ENCODE data around the gene TACC2.
"Not testable (repeated sequence)": the region's sequence is repeated elsewhere in the genome, so short reads cannot be mapped to it uniquely, and the experiment has no call there.

TACC2 gene, protein sequence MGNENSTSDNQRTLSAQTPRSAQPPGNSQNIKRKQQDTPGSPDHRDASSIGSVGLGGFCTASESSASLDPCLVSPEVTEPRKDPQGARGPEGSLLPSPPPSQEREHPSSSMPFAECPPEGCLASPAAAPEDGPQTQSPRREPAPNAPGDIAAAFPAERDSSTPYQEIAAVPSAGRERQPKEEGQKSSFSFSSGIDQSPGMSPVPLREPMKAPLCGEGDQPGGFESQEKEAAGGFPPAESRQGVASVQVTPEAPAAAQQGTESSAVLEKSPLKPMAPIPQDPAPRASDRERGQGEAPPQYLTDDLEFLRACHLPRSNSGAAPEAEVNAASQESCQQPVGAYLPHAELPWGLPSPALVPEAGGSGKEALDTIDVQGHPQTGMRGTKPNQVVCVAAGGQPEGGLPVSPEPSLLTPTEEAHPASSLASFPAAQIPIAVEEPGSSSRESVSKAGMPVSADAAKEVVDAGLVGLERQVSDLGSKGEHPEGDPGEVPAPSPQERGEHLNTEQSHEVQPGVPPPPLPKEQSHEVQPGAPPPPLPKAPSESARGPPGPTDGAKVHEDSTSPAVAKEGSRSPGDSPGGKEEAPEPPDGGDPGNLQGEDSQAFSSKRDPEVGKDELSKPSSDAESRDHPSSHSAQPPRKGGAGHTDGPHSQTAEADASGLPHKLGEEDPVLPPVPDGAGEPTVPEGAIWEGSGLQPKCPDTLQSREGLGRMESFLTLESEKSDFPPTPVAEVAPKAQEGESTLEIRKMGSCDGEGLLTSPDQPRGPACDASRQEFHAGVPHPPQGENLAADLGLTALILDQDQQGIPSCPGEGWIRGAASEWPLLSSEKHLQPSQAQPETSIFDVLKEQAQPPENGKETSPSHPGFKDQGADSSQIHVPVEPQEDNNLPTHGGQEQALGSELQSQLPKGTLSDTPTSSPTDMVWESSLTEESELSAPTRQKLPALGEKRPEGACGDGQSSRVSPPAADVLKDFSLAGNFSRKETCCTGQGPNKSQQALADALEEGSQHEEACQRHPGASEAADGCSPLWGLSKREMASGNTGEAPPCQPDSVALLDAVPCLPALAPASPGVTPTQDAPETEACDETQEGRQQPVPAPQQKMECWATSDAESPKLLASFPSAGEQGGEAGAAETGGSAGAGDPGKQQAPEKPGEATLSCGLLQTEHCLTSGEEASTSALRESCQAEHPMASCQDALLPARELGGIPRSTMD (N-terminal part only)

DNA sequence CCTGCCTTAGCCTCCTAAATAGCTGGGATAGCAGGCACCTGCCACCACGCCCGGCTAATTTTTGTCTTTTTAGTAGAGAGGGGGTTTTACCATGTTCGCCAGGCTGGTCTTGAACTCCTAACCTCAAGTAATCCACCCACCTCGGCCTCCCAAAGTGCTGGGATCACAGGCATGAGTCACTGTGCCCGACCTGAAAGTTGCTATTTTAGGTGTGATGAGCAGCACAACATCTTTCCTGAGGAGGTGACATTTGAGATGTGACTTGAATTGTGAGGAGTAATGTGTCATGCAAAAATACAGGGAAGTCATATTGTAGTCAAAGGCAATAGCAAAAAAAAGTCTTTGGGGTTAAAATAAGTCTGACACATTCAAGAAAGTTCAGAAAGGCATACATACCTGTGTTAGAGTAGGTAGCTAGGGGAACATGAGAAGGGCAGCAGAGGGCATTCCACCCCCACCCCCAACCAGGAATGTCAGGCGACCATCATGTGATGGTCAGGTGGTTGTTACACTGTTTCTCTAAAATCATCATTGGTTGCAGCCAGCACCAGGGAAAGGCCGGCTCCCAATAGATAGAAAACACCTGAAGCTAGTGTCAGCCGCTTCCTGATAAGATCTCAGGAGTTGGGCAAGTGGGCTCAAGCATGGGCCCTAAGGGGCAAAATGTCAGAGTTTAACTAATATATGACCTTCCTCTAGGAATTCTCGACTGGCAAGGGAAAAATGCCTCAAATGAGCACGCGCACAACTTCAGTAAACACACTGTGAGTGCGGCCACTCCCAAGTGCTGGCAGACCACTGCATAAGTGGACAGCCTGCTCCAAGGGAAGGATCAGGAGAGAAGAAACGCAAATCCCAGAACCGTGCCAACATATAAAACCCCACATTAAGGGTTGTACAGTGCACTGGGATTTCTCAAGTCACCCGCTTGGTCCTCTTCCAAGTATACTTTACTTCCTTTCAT, at the start of gene TACC2:
TACC2 (plus strand) TSS at position 803 of the 964 bp plus-strand sequence. CDS start 32,819 bp downstream, outside the sequence.
- DNase-seq (ENCODE audit: low read depth) = no peak

GRCh38 chr10:121941532-121941931, 47.4 kb upstream of the TACC2 start:
- DNase-seq (ENCODE audit: low read depth) = no peak

GRCh38 chr10:121942749-121943416, 46.1 kb upstream of the TACC2 start:
- peak; percentile 83 for DNase-seq (ENCODE audit: low read depth)

- DNase-seq (ENCODE audit: low read depth) = no peak
Observed at GRCh38 chr10:121947343-121948330, 41.3 kb upstream of the TACC2 start.

GRCh38 chr10:121949049-121949448, 39.9 kb upstream of the TACC2 start:
- DNase-seq (ENCODE audit: low read depth) = no peak

- no peak for DNase-seq (ENCODE audit: low read depth)
Observed at GRCh38 chr10:121949451-121949850, 39.5 kb upstream of the TACC2 start.

DNA sequence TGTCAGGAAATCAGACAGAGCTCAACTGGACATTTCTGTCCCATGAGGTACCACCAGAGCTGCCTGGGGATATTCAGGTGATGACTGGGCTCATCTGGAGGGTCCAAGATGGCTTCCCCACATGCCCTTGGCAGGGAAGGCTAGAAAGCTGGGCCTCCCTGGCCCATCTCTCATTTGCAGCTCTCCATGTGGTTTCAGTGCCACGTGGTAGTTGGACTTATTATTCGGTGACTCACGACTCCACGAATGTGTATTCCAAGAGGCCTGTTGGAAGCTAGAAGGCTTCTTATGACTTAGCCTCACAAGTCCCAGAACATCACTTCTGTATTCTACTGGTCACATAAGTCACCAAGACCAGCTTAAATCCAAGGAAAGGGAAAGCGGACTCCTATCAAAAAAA, 36.7 kb upstream of the TACC2 start:
- peak; percentile 56 for DNase-seq (ENCODE audit: low read depth)

- DNase-seq (ENCODE audit: low read depth) = no peak
Observed at GRCh38 chr10:121956111-121957061, 32.6 kb upstream of the TACC2 start.

- DNase-seq (ENCODE audit: low read depth) = no peak
Observed at GRCh38 chr10:121959671-121960070, 29.3 kb upstream of the TACC2 start.

- DNase-seq (ENCODE audit: low read depth) = no peak
Observed at GRCh38 chr10:121961456-121961855, 27.5 kb upstream of the TACC2 start.

DNA sequence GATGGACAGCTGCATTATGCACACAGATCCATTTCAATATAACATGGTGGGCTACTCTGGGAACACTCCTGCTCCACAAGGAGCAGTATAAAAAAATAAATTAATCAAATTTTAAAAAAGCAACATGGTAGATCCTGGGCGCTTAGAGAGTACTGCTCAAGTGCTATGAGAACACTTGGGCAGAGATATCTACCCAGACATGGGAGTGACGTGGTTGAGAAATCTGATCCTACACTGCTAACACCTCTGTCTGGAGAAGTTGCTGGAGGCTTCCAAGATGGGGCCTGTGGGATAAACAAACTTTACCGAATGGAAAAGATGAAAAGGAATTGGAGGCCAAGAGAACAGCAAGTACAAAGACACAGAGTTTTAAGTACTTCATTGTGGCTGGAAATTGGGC, 23.0 kb upstream of the TACC2 start:
- DNase-seq (ENCODE audit: low read depth) = no peak

GRCh38 chr10:121969086-121969485, 19.9 kb upstream of the TACC2 start:
- DNase-seq (ENCODE audit: low read depth) = not testable (repeated sequence)

- DNase-seq (ENCODE audit: low read depth) = no peak
Observed at GRCh38 chr10:121974019-121974534, 14.9 kb upstream of the TACC2 start.

DNA sequence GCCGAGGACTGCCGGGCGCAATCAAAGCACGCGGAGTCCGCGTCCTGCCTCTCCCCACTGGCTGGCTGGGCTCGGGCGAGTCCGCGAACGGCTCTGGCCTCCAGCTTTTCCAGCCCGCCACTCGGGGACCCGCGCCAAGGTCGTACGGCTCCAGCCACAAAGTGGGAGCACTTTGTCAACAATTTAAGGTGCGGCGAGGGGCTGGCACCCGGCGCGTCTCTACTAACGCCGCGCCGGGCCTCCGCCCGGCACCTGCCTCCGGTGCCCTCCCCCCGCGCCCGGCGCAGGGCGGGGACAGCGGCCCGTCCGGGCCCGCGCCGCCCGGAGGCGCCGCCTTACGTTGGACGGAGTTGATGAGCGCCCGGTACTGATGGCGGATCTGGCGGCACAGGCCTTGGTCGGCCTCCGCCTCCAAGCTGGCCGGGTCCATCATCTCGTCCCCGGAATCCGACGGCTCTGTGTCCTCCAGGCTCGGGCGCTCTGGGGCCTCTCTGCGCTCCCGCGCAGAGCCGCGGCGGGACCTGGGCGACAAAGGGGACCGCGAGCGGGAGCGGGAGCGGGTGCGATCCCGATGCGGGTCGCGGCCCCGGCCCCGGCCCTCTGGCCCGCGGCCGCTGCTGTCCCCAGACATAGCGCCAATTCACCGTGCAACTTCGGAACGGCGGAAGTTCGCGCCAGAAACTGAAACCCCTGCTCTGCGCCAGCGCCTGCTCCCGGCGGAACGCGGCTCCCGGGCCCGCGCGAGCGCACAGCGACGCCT, 14.2 kb upstream of the TACC2 start, which contains the start of gene NSMCE4A:
NSMCE4A (minus strand) TSS at position 683 of the 760 bp plus-strand sequence; CDS start at position 631, 52 bp downstream.
- peak; percentile 40 for DNase-seq (ENCODE audit: low read depth)

GRCh38 chr10:121975295-121976086, 13.5 kb upstream of the TACC2 start:
- DNase-seq (ENCODE audit: low read depth) = no peak

- no peak for DNase-seq (ENCODE audit: low read depth)
Observed at GRCh38 chr10:121976607-121977006, 12.4 kb upstream of the TACC2 start.
